Right hindlimb (tissue), 1 donor: Measurements from ENCODE around the gene GOLGA1.
A peak's percentile ranks its signal among the peaks of the same experiment; 100 is the strongest.
"Not testable (repeated sequence)": the region's sequence is repeated elsewhere in the genome, so short reads cannot be mapped to it uniquely, and the experiment has no call there.

ENCODE experiments used
- DNase-seq: peaks from one replicate; pipeline ENCODE4 v3.0.0-alpha.2; 2018

Gene GOLGA1

GRCh38 chr9:124857533-124858162 is 83.2 kb downstream of the GOLGA1 start:
- DNase-seq: no peak

GRCh38 chr9:124855944-124856765 is 84.7 kb downstream of the GOLGA1 start:
- no peak for DNase-seq

GRCh38 chr9:124855566-124855943 is 85.3 kb downstream of the GOLGA1 start:
- DNase-seq: no peak

DNA sequence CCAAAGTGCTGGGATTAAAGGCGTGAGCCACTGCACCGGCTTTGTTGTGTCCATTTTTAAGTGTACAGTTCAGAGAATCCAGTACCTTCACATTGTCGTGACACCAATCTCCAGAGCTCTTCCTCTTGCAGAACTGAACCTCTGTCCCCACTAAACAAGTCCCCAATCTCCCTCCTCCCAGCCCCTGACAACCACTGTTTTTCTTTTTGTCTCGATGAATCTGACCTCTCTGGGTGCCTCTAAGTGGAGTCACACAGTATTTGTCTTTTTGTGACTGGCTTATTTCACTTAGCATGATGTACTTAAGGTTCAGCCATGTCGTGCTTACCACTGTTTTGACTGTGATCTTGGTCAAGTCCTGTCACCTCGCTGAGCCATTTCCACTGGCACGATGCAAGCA is 86.1 kb downstream of the GOLGA1 start:
- DNase-seq: no peak

GRCh38 chr9:124854161-124854560 is 86.7 kb downstream of the GOLGA1 start:
- DNase-seq: no peak

GRCh38 chr9:124853605-124854143 is 87.2 kb downstream of the GOLGA1 start:
- DNase-seq: no peak

DNA sequence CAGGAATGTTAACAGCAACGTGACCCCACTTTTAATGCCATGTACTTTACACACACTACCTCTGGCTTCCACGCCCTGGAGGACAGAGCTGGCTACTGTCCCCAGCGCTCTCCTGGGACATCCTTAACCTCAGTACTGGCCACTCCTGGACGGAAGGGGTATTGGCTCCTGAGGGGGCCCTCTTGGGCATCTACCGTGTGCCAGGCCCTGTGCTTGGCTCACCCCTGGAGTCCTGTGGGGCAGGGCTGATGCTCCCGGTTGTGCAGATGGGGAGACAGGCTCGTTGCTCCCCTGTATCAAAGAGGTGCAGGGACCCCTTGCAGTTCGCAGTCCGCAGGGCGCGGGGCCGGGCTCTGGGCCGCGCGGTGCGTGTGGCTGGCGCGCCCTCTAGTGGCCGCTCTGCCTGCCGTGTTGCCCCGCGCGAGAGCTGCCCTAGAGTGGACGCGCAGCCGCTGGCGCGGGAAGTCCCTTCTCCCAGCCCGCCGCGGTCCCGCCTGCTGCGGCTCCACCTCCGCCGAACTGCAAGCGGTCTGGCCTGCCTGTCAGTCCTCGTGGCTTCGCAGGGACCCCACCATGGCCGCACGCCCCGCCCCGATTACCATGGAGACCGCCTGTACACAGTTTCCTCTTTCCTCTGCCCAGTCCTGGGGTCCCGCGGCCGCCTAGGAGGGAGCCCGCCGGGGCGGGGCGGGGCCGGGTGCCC is 87.9 kb downstream of the GOLGA1 start, which contains the start of gene WDR38:
WDR38 (plus strand) TSS at position 632 of the 703 bp plus-strand sequence. CDS start 72 bp downstream, outside the sequence.
- DNase-seq: peak; percentile 86

GRCh38 chr9:124852121-124852828 is 88.6 kb downstream of the GOLGA1 start:
- no peak for DNase-seq

DNA sequence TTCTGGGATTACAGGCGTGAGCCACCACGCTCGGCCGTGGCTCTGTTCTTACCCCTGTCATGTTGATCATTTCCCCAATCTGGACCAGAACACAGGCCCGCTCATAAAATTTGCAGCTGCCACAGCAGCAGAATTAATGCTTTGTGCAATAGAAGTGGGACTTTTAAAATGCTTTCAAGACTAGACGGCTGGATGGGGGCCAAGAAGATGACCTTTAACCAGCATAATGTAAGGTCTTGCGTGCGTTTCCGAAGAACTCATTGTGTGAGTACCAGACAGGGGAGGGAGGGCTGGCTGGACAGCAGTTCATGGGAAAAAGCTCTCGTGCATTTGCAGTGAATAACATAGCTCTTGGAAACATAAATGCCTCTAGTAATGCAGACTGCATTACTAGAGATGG is 91.1 kb downstream of the GOLGA1 start:
- DNase-seq: no peak

DNA sequence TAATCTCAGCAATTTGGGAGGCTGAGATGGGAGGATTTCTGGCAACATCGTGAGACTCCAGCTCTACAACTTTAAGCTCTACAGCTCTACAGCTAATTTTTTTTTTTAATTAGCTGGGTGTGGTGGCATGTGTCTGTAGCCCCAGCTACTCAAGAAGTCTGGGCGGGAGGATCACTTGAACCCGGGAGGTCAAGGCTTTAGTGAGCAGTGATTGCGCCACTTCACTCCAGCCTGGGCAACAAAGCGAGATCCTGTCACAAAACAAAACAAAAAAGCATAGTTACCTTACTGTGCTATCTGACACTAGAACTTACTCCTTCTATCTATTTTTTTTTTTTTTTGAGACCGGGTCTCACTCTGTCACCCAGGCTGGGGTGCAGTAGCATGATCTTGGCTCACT is 93.9 kb downstream of the GOLGA1 start:
- no peak for DNase-seq

DNA sequence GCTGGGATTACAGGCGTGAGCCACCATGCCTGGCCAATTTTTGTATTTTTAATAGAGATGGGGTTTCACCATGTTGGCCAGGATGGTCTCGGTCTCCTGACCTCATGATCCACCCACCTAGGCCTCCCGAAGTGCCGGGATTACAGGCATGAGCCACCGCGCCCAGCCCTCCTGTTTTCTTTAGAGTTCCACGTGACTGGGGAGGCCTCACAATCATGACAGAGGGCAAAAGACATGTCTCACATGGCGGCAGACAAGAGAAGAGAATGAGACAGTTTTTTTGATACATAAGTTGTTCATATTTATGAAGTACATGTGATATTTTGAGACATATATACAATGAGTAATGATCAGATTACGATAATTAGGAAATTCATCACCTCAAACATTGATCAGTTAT is 94.4 kb downstream of the GOLGA1 start:
- not testable (repeated sequence) for DNase-seq

- no peak for DNase-seq
Observed at GRCh38 chr9:124844291-124844690, 96.6 kb downstream of the GOLGA1 start.

- no peak for DNase-seq
Observed at GRCh38 chr9:124843456-124844034, 97.3 kb downstream of the GOLGA1 start.

- no peak for DNase-seq
Observed at GRCh38 chr9:124841075-124841821, 99.6 kb downstream of the GOLGA1 start.

GRCh38 chr9:124840300-124840833 is 100.5 kb downstream of the GOLGA1 start:
- DNase-seq: peak; percentile 85

- DNase-seq: peak; percentile 66
Observed at GRCh38 chr9:124839612-124840299, 101.1 kb downstream of the GOLGA1 start.

DNA sequence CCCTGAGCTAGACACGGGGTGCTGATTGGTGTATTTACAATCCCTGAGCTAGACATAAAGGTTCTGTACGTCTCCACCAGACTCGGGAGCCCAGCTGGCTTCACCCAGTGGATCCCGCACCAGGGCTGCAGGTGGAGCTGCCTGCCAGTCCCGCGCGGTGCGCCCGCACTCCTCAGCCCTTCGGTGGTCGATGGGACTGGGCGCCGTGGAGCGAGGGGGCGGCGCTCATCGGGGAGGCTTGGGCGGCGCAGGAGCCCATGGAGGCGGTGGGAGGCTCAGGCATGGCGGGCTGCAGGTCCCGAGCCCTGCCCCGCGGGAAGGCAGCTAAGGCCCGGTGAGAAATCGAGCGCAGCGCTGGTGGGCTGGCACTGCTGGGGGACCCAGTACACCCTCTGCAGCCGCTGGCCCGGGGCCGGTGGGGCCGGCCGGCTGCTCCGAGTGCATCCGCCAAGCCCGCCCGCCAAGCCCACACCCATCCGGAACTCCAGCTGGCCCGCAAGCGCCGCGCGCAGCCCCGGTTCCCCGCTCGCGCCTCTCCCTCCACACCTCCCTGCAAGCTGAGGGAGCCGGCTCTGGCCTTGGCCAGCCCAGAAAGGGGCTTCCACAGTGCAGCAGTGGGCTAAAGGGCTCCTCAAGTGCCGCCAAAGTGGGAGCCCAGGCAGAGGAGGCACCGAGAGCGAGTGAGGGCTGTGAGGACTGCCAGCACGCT is 102.2 kb downstream of the GOLGA1 start:
- not testable (repeated sequence) for DNase-seq

DNA sequence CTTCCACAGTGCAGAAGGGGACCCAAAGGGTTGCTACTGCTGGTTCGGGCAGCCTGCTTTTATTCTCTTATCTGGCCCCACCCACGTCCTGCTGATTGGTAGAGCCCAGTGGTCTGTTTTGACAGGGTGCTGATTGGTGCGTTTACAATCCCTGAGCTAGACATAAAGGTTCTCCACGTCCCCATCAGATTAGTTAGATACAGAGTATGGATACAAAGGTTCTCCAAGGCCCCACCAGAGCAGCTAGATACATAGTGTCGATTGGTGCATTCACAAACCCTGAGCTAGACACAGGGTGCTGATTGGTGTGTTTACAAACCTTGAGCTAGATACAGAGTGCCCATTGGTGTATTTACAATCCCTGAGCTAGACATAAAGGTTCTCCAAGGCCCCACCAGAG is 102.8 kb downstream of the GOLGA1 start:
- not testable (repeated sequence) for DNase-seq

GRCh38 chr9:124835026-124835557 is 105.8 kb downstream of the GOLGA1 start:
- peak; percentile 75 for DNase-seq

GRCh38 chr9:124834591-124834990 is 106.3 kb downstream of the GOLGA1 start:
- DNase-seq: no peak
